Fibroblast of lung (primary cell): ENCODE data around the gene GLDC. TPM values are rescaled to one million over a fixed set of nuclear protein-coding genes. Genes with fewer than 3 reads are reported as not detected.

Experiments used
- DNase-seq, 2 donors: peaks; one replicate each; pipeline versions ENCODE4 v3.0.0 to v3.0.0-alpha.2; 2010; ENCODE audit warnings: low read depth in 2 of 2
- H2AFZ ChIP-seq: 2 replicates; pipeline ENCODE4 v1.5.1; 2012; ENCODE audit warnings: low read length, control low read depth, inconsistent platforms
- H3K27ac ChIP-seq: 2 replicates; pipeline ENCODE4 v1.5.1; 2011; ENCODE audit warnings: low read length, control low read depth; ENCODE audit not compliant: insufficient read depth
- H3K27me3 ChIP-seq: 2 replicates; pipeline ENCODE4 v1.5.1; 2011; ENCODE audit warnings: mild to moderate bottlenecking, low read length; ENCODE audit not compliant: control insufficient read depth, insufficient read depth
- H3K36me3 ChIP-seq: 2 replicates; pipeline ENCODE4 v1.5.1; 2011; ENCODE audit warnings: low read length; ENCODE audit not compliant: control insufficient read depth, insufficient read depth
- H3K4me1 ChIP-seq: 2 replicates; pipeline ENCODE4 v1.5.1; 2011; ENCODE audit warnings: low read length; ENCODE audit not compliant: control insufficient read depth, insufficient read depth; ENCODE audit errors: extremely low read depth
- H3K4me2 ChIP-seq: 2 replicates; pipeline ENCODE4 v1.5.1; 2011; ENCODE audit warnings: low read length, control low read depth; ENCODE audit not compliant: insufficient read depth; ENCODE audit errors: extremely low read depth
- H3K4me3 ChIP-seq, 4 experiments: fragments of 200-600 bp in 1 of 4; sonication (generic) in 1 of 4; replicated peaks in 1 of 4; 2 replicates each; pipeline ENCODE4 v1.5.1; 2011 to 2016; ENCODE audit warnings: low read length in 4 of 4, low read depth in 3 of 4, mild to moderate bottlenecking in 3 of 4, control low read depth in 2 of 4, inconsistent platforms in 1 of 4, mixed read lengths in 1 of 4; ENCODE audit not compliant: insufficient read depth in 1 of 4; ENCODE audit errors: control extremely low read depth in 1 of 4
- H3K79me2 ChIP-seq: 2 replicates; pipeline ENCODE4 v1.5.1; 2012; ENCODE audit warnings: mild to moderate bottlenecking, low read length, inconsistent platforms; ENCODE audit not compliant: control insufficient read depth, insufficient read depth
- H3K9ac ChIP-seq: 2 replicates; pipeline ENCODE4 v1.5.1; 2011; ENCODE audit warnings: mild to moderate bottlenecking, low read length, control low read depth; ENCODE audit not compliant: insufficient read depth
- H3K9me3 ChIP-seq: 2 replicates; pipeline ENCODE4 v1.5.1; 2012; ENCODE audit warnings: low read depth, low read length; ENCODE audit not compliant: control insufficient read depth, insufficient read depth
- H4K20me1 ChIP-seq: 2 replicates; pipeline ENCODE4 v1.5.1; 2011; ENCODE audit warnings: low read length; ENCODE audit not compliant: control insufficient read depth, insufficient read depth; ENCODE audit errors: extremely low read depth
- CTCF ChIP-seq, 2 donors: IDR thresholded peaks in 1 of 2; conservative IDR thresholded peaks in 1 of 2; 1 replicate in 1 of 2; 2 replicates in 1 of 2; pipeline ENCODE4 v1.5.1; 2011 to 2012; ENCODE audit warnings: low read length in 2 of 2, control low read depth in 1 of 2, inconsistent platforms in 1 of 2, low read depth in 1 of 2, mild to moderate bottlenecking in 1 of 2
- EZH2 ChIP-seq: IDR thresholded peaks from 2 replicates; pipeline ENCODE4 v1.5.1; 2012; ENCODE audit warnings: low read length, control low read depth, mild to moderate bottlenecking; ENCODE audit errors: missing control alignments
- polyA plus RNA-seq, 2 donors: library from polyadenylated mRNA; depleted of rRNA in 1 of 2; stranded (reverse) in 1 of 2; unstranded in 1 of 2; fragments of >200 nt; gene quantifications; 2 replicates each; pipeline ENCODE4 v1.2.1, GENCODE V29; 2011 to 2012; ENCODE audit warnings: missing spikeins in 1 of 2
- total RNA-seq: library from RNA; depleted of rRNA; stranded (reverse); fragments of >200 nt; gene quantifications from 2 replicates; pipeline ENCODE4 v1.2.1, GENCODE V29; 2014

GLDC gene
- total and polyA plus RNA-seq, 2 donors (not counting 1 experiment from before 2014, with no cell fraction given) = 0.45 to 0.83 TPM

GRCh38 chr9:6673326-6674025 lies 27.9 kb upstream of the GLDC start:
- Histone ChIP-seq H3K27ac (no peak overlapping the region), H3K9ac (no peak overlapping the region), H4K20me1 (no peaks in the 10 kb centered on the region), H3K4me2 (no peak overlapping the region), H3K36me3 (no peaks in the 10 kb centered on the region), H3K4me1 (no peaks in the 10 kb centered on the region), H3K9me3 (no peaks in the 10 kb centered on the region), H3K4me3 (no peak overlapping the region), H2AFZ (no peak overlapping the region), H3K79me2 (no peaks in the 10 kb centered on the region), H3K27me3 (no peaks in the 10 kb centered on the region)
- DNase-seq = no peak
- TF ChIP-seq EZH2 (no peak), CTCF (conservative IDR thresholded peaks at IDR 0.05 in 1 of 2, IDR thresholded peaks at IDR 0.05 in 1 of 2; ENCODE audit: low read depth in 1 of 2, low read length in 2 of 2) (no peak)

GRCh38 chr9:6672118-6672517 lies 26.6 kb upstream of the GLDC start:
- H3K4me2 ChIP-seq = no peak overlapping the region
- H3K36me3 ChIP-seq = no peaks in the 10 kb centered on the region
- DNase-seq = no peak
- no peak overlapping the region for H3K4me3 ChIP-seq
- no peaks in the 10 kb centered on the region for H3K9me3 ChIP-seq
- no peaks in the 10 kb centered on the region for H3K27me3 ChIP-seq
- H3K9ac ChIP-seq = no peak overlapping the region
- H2AFZ ChIP-seq = no peak overlapping the region
- TF ChIP-seq CTCF (conservative IDR thresholded peaks at IDR 0.05 in 1 of 2, IDR thresholded peaks at IDR 0.05 in 1 of 2; ENCODE audit: low read depth in 1 of 2, low read length in 2 of 2) (no peak), EZH2 (no peak)
- H3K79me2 ChIP-seq = no peaks in the 10 kb centered on the region
- H3K27ac ChIP-seq = no peak overlapping the region
- H3K4me1 ChIP-seq = no peaks in the 10 kb centered on the region
- no peaks in the 10 kb centered on the region for H4K20me1 ChIP-seq

GRCh38 chr9:6671416-6671815 lies 25.9 kb upstream of the GLDC start:
- TF ChIP-seq EZH2 (no peak), CTCF (conservative IDR thresholded peaks at IDR 0.05 in 1 of 2, IDR thresholded peaks at IDR 0.05 in 1 of 2; ENCODE audit: low read depth in 1 of 2, low read length in 2 of 2) (no peak)
- no peaks in the 10 kb centered on the region for H3K4me1 ChIP-seq
- H2AFZ ChIP-seq = no peak overlapping the region
- H3K36me3 ChIP-seq = no peaks in the 10 kb centered on the region
- no peak overlapping the region for H3K4me3 ChIP-seq
- H4K20me1 ChIP-seq = no peaks in the 10 kb centered on the region
- H3K9ac ChIP-seq = no peak overlapping the region
- no peak overlapping the region for H3K27ac ChIP-seq
- no peak for DNase-seq
- H3K27me3 ChIP-seq = no peaks in the 10 kb centered on the region
- H3K9me3 ChIP-seq = no peaks in the 10 kb centered on the region
- no peaks in the 10 kb centered on the region for H3K79me2 ChIP-seq
- no peak overlapping the region for H3K4me2 ChIP-seq
